Liver (tissue), 10 donors: Measurements from ENCODE around the gene MYLK2. TPM values are rescaled to one million over a fixed set of nuclear protein-coding genes. Genes with fewer than 3 reads are reported as not detected.

Source experiments
- DNase-seq: peaks from one replicate; pipeline ENCODE4 v3.0.0-alpha.2; 2017; ENCODE audit warnings: low spot score
- H3K27ac ChIP-seq, 2 donors: one replicate each; pipeline ENCODE4 v1.7.0; 2013; ENCODE audit warnings: inconsistent platforms in 2 of 2, low read length in 2 of 2, control low read depth in 1 of 2, low read depth in 1 of 2, mild to moderate bottlenecking in 1 of 2
- H3K27me3 ChIP-seq, 4 donors: one replicate each; pipeline versions ENCODE4 v1.6.1 to v1.7.0; 2013; ENCODE audit warnings: low read length in 3 of 4, inconsistent platforms in 1 of 4, mild to moderate bottlenecking in 1 of 4, moderate library complexity in 1 of 4; ENCODE audit not compliant: control insufficient read depth in 4 of 4, insufficient read depth in 4 of 4
- H3K36me3 ChIP-seq, 4 donors: one replicate each; pipeline versions ENCODE4 v1.6.1 to v1.7.0; 2013; ENCODE audit warnings: low read length in 3 of 4, mild to moderate bottlenecking in 3 of 4, low read depth in 1 of 4, moderate library complexity in 1 of 4; ENCODE audit not compliant: control insufficient read depth in 4 of 4, insufficient read depth in 3 of 4
- H3K4me1 ChIP-seq, 4 donors: one replicate each; pipeline versions ENCODE4 v1.6.1 to v1.7.0; 2013; ENCODE audit warnings: low read length in 3 of 4, mild to moderate bottlenecking in 3 of 4, moderate library complexity in 1 of 4; ENCODE audit not compliant: control insufficient read depth in 4 of 4, insufficient read depth in 4 of 4
- H3K4me3 ChIP-seq, 3 donors: one replicate each; pipeline versions ENCODE4 v1.6.1 to v1.7.0; 2013; ENCODE audit warnings: low read length in 3 of 3, control low read depth in 1 of 3, low read depth in 1 of 3, mild to moderate bottlenecking in 1 of 3
- H3K9ac ChIP-seq, 2 donors: one replicate each; pipeline ENCODE4 v1.7.0; 2013; ENCODE audit warnings: low read length in 2 of 2, mild to moderate bottlenecking in 2 of 2, moderate library complexity in 2 of 2, control low read depth in 1 of 2, low read depth in 1 of 2
- H3K9me3 ChIP-seq, 4 donors: one replicate each; pipeline versions ENCODE4 v1.6.1 to v1.7.0; 2013; ENCODE audit warnings: low read length in 3 of 4; ENCODE audit not compliant: control insufficient read depth in 4 of 4
- EGR1 ChIP-seq, 2 donors: IDR thresholded peaks; 2 replicates each; pipeline ENCODE4 v1.6.1; 2016 to 2018; ENCODE audit warnings: antibody characterized with exemption in 2 of 2, low read depth in 2 of 2
- FOXA1 ChIP-seq: IDR thresholded peaks from 2 replicates; pipeline ENCODE4 v1.6.1; 2016; ENCODE audit warnings: antibody characterized with exemption
- FOXA2 ChIP-seq: IDR thresholded peaks from 2 replicates; pipeline ENCODE4 v1.6.1; 2016; ENCODE audit warnings: antibody characterized with exemption
- GABPA ChIP-seq, 2 donors: IDR thresholded peaks in 1 of 2; conservative IDR thresholded peaks in 1 of 2; 2 replicates each; pipeline ENCODE4 v1.6.1; 2016; ENCODE audit warnings: antibody characterized with exemption in 2 of 2, mild to moderate bottlenecking in 1 of 2, moderate library complexity in 1 of 2
- HNF4G ChIP-seq: IDR thresholded peaks from 2 replicates; pipeline ENCODE4 v1.6.1; 2016; ENCODE audit warnings: antibody characterized with exemption
- JUND ChIP-seq, 2 donors: IDR thresholded peaks; 2 replicates each; pipeline ENCODE4 v1.6.1; 2016; ENCODE audit warnings: antibody characterized with exemption in 2 of 2
- MAX ChIP-seq: IDR thresholded peaks from 2 replicates; pipeline ENCODE4 v1.6.1; 2016; ENCODE audit warnings: antibody characterized with exemption
- RAD21 ChIP-seq, 2 donors: IDR thresholded peaks; 2 replicates each; pipeline ENCODE4 v1.6.1; 2016; ENCODE audit warnings: antibody characterized with exemption in 2 of 2, mild to moderate bottlenecking in 2 of 2
- REST ChIP-seq: IDR thresholded peaks from 2 replicates; pipeline ENCODE4 v1.6.1; 2016; ENCODE audit warnings: antibody characterized with exemption, mild to moderate bottlenecking
- RXRA ChIP-seq, 2 donors: IDR thresholded peaks; 2 replicates each; pipeline ENCODE4 v1.6.1; 2017 to 2018; ENCODE audit warnings: antibody characterized with exemption in 2 of 2, mild to moderate bottlenecking in 1 of 2
- polyA plus RNA-seq, 2 donors: library from polyadenylated mRNA; stranded (reverse) in 1 of 2; unstranded in 1 of 2; fragments of 200-250 nt in 1 of 2; fragments of >200 nt in 1 of 2; fragmentation: Nextera tagmentation in 1 of 2; extraction: Ambion mirVana in 1 of 2; gene quantifications; one replicate each; pipeline versions ENCODE4 v1.2.1 to v1.2.3, GENCODE V29; 2013 to 2015
- small RNA-seq: library from RNA; depleted of rRNA; stranded (forward); fragments of <200 nt; gene quantifications from one replicate; pipeline ENCODE3, GENCODE V24; 2014
- total RNA-seq, 2 donors: library from RNA; depleted of rRNA; stranded (reverse); fragments of >200 nt; gene quantifications; one replicate each; pipeline ENCODE4 v1.2.3, GENCODE V29; 2014
- TF ChIP-seq, protein P1 (sequence below): IDR thresholded peaks from 2 replicates; pipeline ENCODE4 v1.6.1; 2016; ENCODE audit warnings: antibody characterized with exemption
- donor health status: healthy.
- donor health status: healthy.
- donor health status: healthy.
- donor health status: healthy.
- donor health status: healthy.

MYLK2 gene
- total and polyA plus RNA-seq, 4 donors = 0.08 to 0.19 TPM; not detected in 2

GRCh38 chr20:31881945-31882344 is 62.8 kb downstream of the MYLK2 start (continued):
- TF ChIP-seq, protein P1, sequence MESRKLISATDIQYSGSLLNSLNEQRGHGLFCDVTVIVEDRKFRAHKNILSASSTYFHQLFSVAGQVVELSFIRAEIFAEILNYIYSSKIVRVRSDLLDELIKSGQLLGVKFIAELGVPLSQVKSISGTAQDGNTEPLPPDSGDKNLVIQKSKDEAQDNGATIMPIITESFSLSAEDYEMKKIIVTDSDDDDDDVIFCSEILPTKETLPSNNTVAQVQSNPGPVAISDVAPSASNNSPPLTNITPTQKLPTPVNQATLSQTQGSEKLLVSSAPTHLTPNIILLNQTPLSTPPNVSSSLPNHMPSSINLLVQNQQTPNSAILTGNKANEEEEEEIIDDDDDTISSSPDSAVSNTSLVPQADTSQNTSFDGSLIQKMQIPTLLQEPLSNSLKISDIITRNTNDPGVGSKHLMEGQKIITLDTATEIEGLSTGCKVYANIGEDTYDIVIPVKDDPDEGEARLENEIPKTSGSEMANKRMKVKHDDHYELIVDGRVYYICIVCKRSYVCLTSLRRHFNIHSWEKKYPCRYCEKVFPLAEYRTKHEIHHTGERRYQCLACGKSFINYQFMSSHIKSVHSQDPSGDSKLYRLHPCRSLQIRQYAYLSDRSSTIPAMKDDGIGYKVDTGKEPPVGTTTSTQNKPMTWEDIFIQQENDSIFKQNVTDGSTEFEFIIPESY = no peak
- TF ChIP-seq MAX (no peak), RXRA (IDR thresholded peaks at IDR 0.05) (no peak), FOXA1 (no peak), JUND (IDR thresholded peaks at IDR 0.05) (no peak)

DNA sequence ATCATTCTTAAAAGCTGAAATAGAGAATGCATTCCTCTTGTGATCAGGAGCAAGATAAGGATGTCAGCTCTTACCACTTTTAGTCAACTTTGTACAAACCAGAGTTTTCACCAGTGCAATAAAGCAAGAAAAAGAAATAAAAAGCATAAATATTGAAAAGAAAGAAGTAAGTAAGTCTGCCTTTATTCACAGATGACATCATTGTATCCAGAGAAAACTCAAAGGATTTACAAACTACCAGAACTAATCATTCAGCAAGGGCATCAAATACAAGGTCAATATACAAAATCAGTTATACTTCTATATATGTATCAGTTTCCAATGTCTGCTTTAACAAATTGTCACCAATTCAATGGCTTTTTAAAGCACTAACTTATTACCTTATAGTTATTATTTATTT is 64.7 kb downstream of the MYLK2 start:
- no peak overlapping the region for H3K9ac ChIP-seq
- no peak for DNase-seq
- TF ChIP-seq GABPA (IDR thresholded peaks at IDR 0.05 in 1 of 2, conservative IDR thresholded peaks at IDR 0.05 in 1 of 2) = no peak
- no peak for TF ChIP-seq FOXA2
- no peak for TF ChIP-seq EGR1 (IDR thresholded peaks at IDR 0.05; ENCODE audit: low read depth in 2 of 2)
- no peak for TF ChIP-seq RAD21 (IDR thresholded peaks at IDR 0.05)
- TF ChIP-seq RXRA (IDR thresholded peaks at IDR 0.05) = no peak
- TF ChIP-seq HNF4G = no peak
- no peak for TF ChIP-seq REST
- no peak for TF ChIP-seq MAX
- TF ChIP-seq, protein P1 = no peak
- no peaks in the 10 kb centered on the region for H3K36me3 ChIP-seq
- H3K9me3 ChIP-seq = no peaks in the 10 kb centered on the region
- H3K27ac ChIP-seq = no peak overlapping the region
- H3K4me1 ChIP-seq = peaks cover 0 to 6% (median 2%) of the 10 kb centered on the region in 4 donors
- peaks cover 0 to 3% (median 0%) of the 10 kb centered on the region in 4 donors for H3K27me3 ChIP-seq
- no peak overlapping the region for H3K4me3 ChIP-seq

Small RNA genes lying within 50 kb of the gene (small RNA-seq; reads per million reads assigned to genes)
- gene AL160175.1 = not detected

Other genes starting within 250 kb of the MYLK2 start
- gene ID1, start 214.1 kb upstream of the MYLK2 start, total RNA-seq = 100 to 1,000 TPM in 1 of 2 donors, 10 to 100 TPM in 1; 46.4 to 117 TPM
- 10 to 100 TPM; 33.9 to 96.1 TPM for gene ID1, start 214.1 kb upstream of the MYLK2 start, polyA plus RNA-seq
- under 1 TPM in 1 of 2 donors, not detected in 1; 0.59 TPM for gene COX4I2, start 181.4 kb upstream of the MYLK2 start, total RNA-seq
- gene COX4I2, start 181.4 kb upstream of the MYLK2 start, polyA plus RNA-seq = under 1 TPM; 0.35 to 0.81 TPM
- gene BCL2L1, start 96.5 kb upstream of the MYLK2 start, total RNA-seq = 100 to 1,000 TPM in 1 of 2 donors, 10 to 100 TPM in 1; 48.4 to 124 TPM
- gene BCL2L1, start 96.5 kb upstream of the MYLK2 start, polyA plus RNA-seq = 10 to 100 TPM; 29.7 to 43.7 TPM
- gene TPX2, start 80.1 kb upstream of the MYLK2 start, total RNA-seq = 10 to 100 TPM in 1 of 2 donors, 1 to 10 TPM in 1; 1.3 to 40.8 TPM
- gene TPX2, start 80.1 kb upstream of the MYLK2 start, polyA plus RNA-seq = 1 to 10 TPM; 1.1 to 3.6 TPM
- gene FOXS1, start 26.2 kb downstream of the MYLK2 start, total RNA-seq = under 1 TPM; 0.25 to 0.51 TPM
- gene FOXS1, start 26.2 kb downstream of the MYLK2 start, polyA plus RNA-seq = under 1 TPM; 0.21 to 0.31 TPM
- under 1 TPM; 0.42 to 0.61 TPM for gene DUSP15, start 51.2 kb downstream of the MYLK2 start, total RNA-seq
- under 1 TPM in 1 of 2 donors, not detected in 1; 0.35 TPM for gene DUSP15, start 51.2 kb downstream of the MYLK2 start, polyA plus RNA-seq
- gene TTLL9, start 51.3 kb downstream of the MYLK2 start, total RNA-seq = under 1 TPM in 1 of 2 donors, not detected in 1; 0.08 TPM
- under 1 TPM in 1 of 2 donors, not detected in 1; 0.06 TPM for gene TTLL9, start 51.3 kb downstream of the MYLK2 start, polyA plus RNA-seq
- 1 to 10 TPM; 2.2 to 3.4 TPM for gene PDRG1, start 132.7 kb downstream of the MYLK2 start, total RNA-seq
- gene PDRG1, start 132.7 kb downstream of the MYLK2 start, polyA plus RNA-seq = 1 to 10 TPM; 3.8 to 8.0 TPM
- gene XKR7, start 148.8 kb downstream of the MYLK2 start, total RNA-seq = under 1 TPM; under 0.01 to 0.05 TPM
- gene XKR7, start 148.8 kb downstream of the MYLK2 start, polyA plus RNA-seq = not detected
- gene CCM2L, start 191.1 kb downstream of the MYLK2 start, total RNA-seq = 1 to 10 TPM; 1.3 to 2.1 TPM
- 1 to 10 TPM in 1 of 2 donors, under 1 TPM in 1; 0.31 to 1.2 TPM for gene CCM2L, start 191.1 kb downstream of the MYLK2 start, polyA plus RNA-seq
- 10 to 100 TPM; 12.8 to 20.6 TPM for gene HCK, start 232.9 kb downstream of the MYLK2 start, total RNA-seq
- 1 to 10 TPM; 1.8 to 7.7 TPM for gene HCK, start 232.9 kb downstream of the MYLK2 start, polyA plus RNA-seq